GM12878 (cell line): Measurements from ENCODE around the gene PDCD7. TPM values are rescaled to one million over a fixed set of nuclear protein-coding genes. Genes with fewer than 3 reads are reported as not detected.

Experiments used
- ATAC-seq: fragments of 200-7000 bp; cut with Tn5 transposase; 3 replicates; pipeline ENCODE4 v1.9.1; 2020; ENCODE audit warnings: mild to moderate bottlenecking, moderate library complexity
- BruUV-seq: library from RNA; stranded (reverse); fragments of 400-500 nt; replicated peaks from 2 replicates; lab custom pipeline; 2021; lab: Mats Ljungman, UMichigan
- CTCF ChIA-PET: fragments of 300-600 bp; sonication (Branson Sonifier 250); formaldehyde crosslinking; extraction: SDS; loops from one replicate; lab custom pipeline; 2021; ENCODE audit warnings: inconsistent platforms; lab: Yijun Ruan, JAX
- POLR2A ChIA-PET: fragments of 350-600 bp; formaldehyde crosslinking; extraction: SDS; loops from one replicate; lab custom pipeline; 2021; ENCODE audit warnings: inconsistent platforms; lab: Charles Lee
- RAD21 ChIA-PET: fragments of 300-600 bp; sonication (Branson Sonifier 250); formaldehyde crosslinking; loops from one replicate; lab custom pipeline; 2023; ENCODE audit warnings: antibody characterized with exemption; ENCODE audit not compliant: unreplicated experiment; lab: Charles Lee
- SMC1A ChIA-PET: fragments of 300-600 bp; sonication (Branson Sonifier 250); formaldehyde crosslinking; loops from one replicate; lab custom pipeline; 2023; ENCODE audit not compliant: unreplicated experiment, uncharacterized antibody; lab: Charles Lee
- DNase-seq: peaks from one replicate; pipeline ENCODE4 v3.0.0-alpha.2; 2011; ENCODE audit warnings: low read depth, low spot score
- FAIRE-seq: peaks from 3 replicates; lab custom pipeline; 2011; peaks lifted over from hg19 to GRCh38; lab: Jason Lieb, UNC
- H2AFZ ChIP-seq: 2 replicates; pipeline ENCODE4 v1.6.0; 2011; ENCODE audit warnings: low read depth, low read length, control low read depth; ENCODE audit not compliant: control insufficient read depth
- H3K27ac ChIP-seq: 2 replicates; pipeline ENCODE4 v1.5.1; 2011; ENCODE audit warnings: control low read depth; ENCODE audit not compliant: control insufficient read depth, insufficient read depth
- H3K27me3 ChIP-seq, 2 experiments: replicated peaks in 1 of 2; 2 replicates each; pipeline versions ENCODE4 v1.6.0 to v1.6.1; 2011; ENCODE audit warnings: low read length in 1 of 2; ENCODE audit not compliant: control insufficient read depth in 2 of 2, insufficient read depth in 2 of 2
- H3K36me3 ChIP-seq, 2 experiments: 2 replicates each; pipeline ENCODE4 v1.5.1; 2011; ENCODE audit warnings: low read length in 1 of 2; ENCODE audit not compliant: control insufficient read depth in 2 of 2, insufficient read depth in 2 of 2
- H3K4me1 ChIP-seq: 2 replicates; pipeline ENCODE4 v1.6.1; 2011; ENCODE audit warnings: mild to moderate bottlenecking, low read length, moderate library complexity, mixed read lengths; ENCODE audit not compliant: control insufficient read depth, insufficient read depth
- H3K4me2 ChIP-seq: 2 replicates; pipeline ENCODE4 v1.6.0; 2011; ENCODE audit warnings: control low read depth; ENCODE audit not compliant: control insufficient read depth, insufficient read depth
- H3K4me3 ChIP-seq: fragments of 200-600 bp; sonication (generic); 2 replicates; pipeline ENCODE4 v1.5.1; 2016
- H3K79me2 ChIP-seq: 2 replicates; pipeline ENCODE4 v1.6.0; 2011; ENCODE audit warnings: low read length; ENCODE audit not compliant: control insufficient read depth, insufficient read depth
- H3K9ac ChIP-seq: 2 replicates; pipeline ENCODE4 v1.8.0; 2011; ENCODE audit warnings: low read length, control low read depth, mixed read lengths; ENCODE audit not compliant: control insufficient read depth, insufficient read depth
- H3K9me3 ChIP-seq: replicated peaks from 3 replicates; pipeline ENCODE4 v1.5.1; 2011; ENCODE audit warnings: mild to moderate bottlenecking, low read length; ENCODE audit not compliant: control insufficient read depth, insufficient read depth
- H4K20me1 ChIP-seq: 2 replicates; pipeline ENCODE4 v1.6.0; 2011; ENCODE audit not compliant: control insufficient read depth, insufficient read depth
- CBX5 ChIP-seq: sonication (generic); IDR thresholded peaks from 2 replicates; pipeline ENCODE4 v1.6.1; 2016; ENCODE audit warnings: low read depth, moderate library complexity, mild to moderate bottlenecking, inconsistent platforms
- CEBPB ChIP-seq, 2 experiments: fragments of 150-350 bp in 1 of 2; IDR thresholded peaks; 2 replicates each; pipeline ENCODE4 v1.6.1; 2012 to 2014; ENCODE audit warnings: low read depth in 2 of 2, low read length in 2 of 2, borderline replicate concordance in 1 of 2, inconsistent platforms in 1 of 2
- CREM ChIP-seq: IDR thresholded peaks from 2 replicates; pipeline ENCODE4 v1.6.1; 2014; ENCODE audit warnings: antibody characterized with exemption, low read depth
- EED ChIP-seq: sonication (generic); IDR thresholded peaks from 2 replicates; pipeline ENCODE4 v1.6.1; 2016; ENCODE audit warnings: antibody characterized with exemption, low read depth
- ESRRA ChIP-seq: IDR thresholded peaks from 2 replicates; pipeline ENCODE4 v1.6.1; 2012; ENCODE audit warnings: mild to moderate bottlenecking, low read length, improper control_type of control experiment
- IKZF1 ChIP-seq: fragments of 450-650 bp; conservative IDR thresholded peaks from 2 replicates; pipeline ENCODE4 v1.6.1; 2017; ENCODE audit warnings: antibody characterized with exemption, mild to moderate bottlenecking
- NR2C2 ChIP-seq: IDR thresholded peaks from 2 replicates; pipeline ENCODE4 v1.6.1; 2011; ENCODE audit warnings: borderline replicate concordance, low read depth; ENCODE audit not compliant: control insufficient read depth, insufficient read length
- RFX5 ChIP-seq: IDR thresholded peaks from 2 replicates; pipeline ENCODE4 v1.6.1; 2011; ENCODE audit warnings: low read depth, low read length, improper control_type of control experiment
- SIX5 ChIP-seq: IDR thresholded peaks from 2 replicates; pipeline ENCODE4 v1.6.1; 2011; ENCODE audit warnings: mild to moderate bottlenecking, low read depth, low read length, moderate library complexity; ENCODE audit not compliant: severe bottlenecking
- STAT1 ChIP-seq: fragments of 450-650 bp; conservative IDR thresholded peaks from 2 replicates; pipeline ENCODE4 v1.6.1; 2014; ENCODE audit warnings: antibody characterized with exemption, mild to moderate bottlenecking
- TBL1XR1 ChIP-seq: IDR thresholded peaks from 2 replicates; pipeline ENCODE4 v1.6.1; 2012; ENCODE audit warnings: low read depth, low read length, improper control_type of control experiment
- TCF12 ChIP-seq: IDR thresholded peaks from 2 replicates; pipeline ENCODE4 v1.6.1; 2011; ENCODE audit warnings: low read depth, mild to moderate bottlenecking, low read length
- TCF3 ChIP-seq: IDR thresholded peaks from 2 replicates; pipeline ENCODE4 v1.6.1; 2012; ENCODE audit warnings: low read depth, mild to moderate bottlenecking, low read length, borderline replicate concordance; ENCODE audit not compliant: insufficient read depth
- YY1 ChIP-seq: IDR thresholded peaks from 2 replicates; pipeline ENCODE4 v1.6.1; 2011; ENCODE audit warnings: low read depth, mild to moderate bottlenecking, low read length
- ZNF622 ChIP-seq: fragments of 450-650 bp; IDR thresholded peaks from 2 replicates; pipeline ENCODE4 v1.6.1; 2017; ENCODE audit warnings: mild to moderate bottlenecking, inconsistent platforms
- WGBS: methylation state at CpG from one replicate; pipeline ENCODE4 v1.1.6; 2016; ENCODE audit warnings: low lambda C conversion rate; ENCODE audit not compliant: insufficient replicate concordance, insufficient coverage; ENCODE audit errors: missing lambda C conversion rate; 5-methylcytosine and 5-hydroxymethylcytosine counted together
- in situ Hi-C: fragments of 300-500 bp; cut with MboI; formaldehyde crosslinking; loops from 9 replicates; pipeline ENCODE4 v1.14.3; 2018; ENCODE audit warnings: mixed read lengths
- intact Hi-C: fragments of 100-400 bp; cut with micrococcal nuclease; formaldehyde crosslinking; loops from one replicate; pipeline ENCODE4 v1.14.2; 2022; ENCODE audit not compliant: unreplicated experiment
- polyA plus RNA-seq, 11 experiments: library from polyadenylated mRNA; depleted of rRNA in 4 of 11; unstranded in 6 of 11; stranded (reverse) in 5 of 11; fragments of >200 nt; fragmentation: Nextera tagmentation in 4 of 11; fragmentation: Illumina TruSeq in 1 of 11; extraction: Ambion mirVana in 4 of 11; extraction: Trizol in 1 of 11; gene quantifications; 1 replicate in 1 of 11; 2 replicates in 10 of 11; pipeline versions ENCODE4 v1.2.1 to v1.2.3, GENCODE V29; 2011 to 2016; ENCODE audit warnings: inconsistent platforms in 2 of 11, missing spikeins in 2 of 11, low read depth in 1 of 11
- total RNA-seq, 4 experiments: library from RNA; depleted of rRNA in 3 of 4; stranded (reverse); fragments of >200 nt in 3 of 4; fragmentation: Illumina TruSeq in 1 of 4; extraction: Trizol in 1 of 4; gene quantifications; 2 replicates each; pipeline versions ENCODE4 v1.2.1 to v1.2.3, GENCODE V29; 2013 to 2021
- TF ChIP-seq, protein P1 (sequence below): IDR thresholded peaks from 2 replicates; pipeline ENCODE4 v1.6.1; 2012; ENCODE audit warnings: improper control_type of control experiment, low read depth, low read length; ENCODE audit not compliant: insufficient replicate concordance
- TF ChIP-seq, protein P2 (sequence below): IDR thresholded peaks from 2 replicates; pipeline ENCODE4 v1.6.1; 2011; ENCODE audit warnings: borderline replicate concordance, low read depth, mild to moderate bottlenecking, moderate library complexity, low read length; ENCODE audit not compliant: insufficient read depth, poor library complexity, severe bottlenecking

The PDCD7 gene
- total and polyA plus RNA-seq, 10 of the 15 experiments (the other 5 are each of a cell fraction or from before 2014, with no cell fraction given) = 4.2 to 24.2 (median 13.4) TPM

DNA sequence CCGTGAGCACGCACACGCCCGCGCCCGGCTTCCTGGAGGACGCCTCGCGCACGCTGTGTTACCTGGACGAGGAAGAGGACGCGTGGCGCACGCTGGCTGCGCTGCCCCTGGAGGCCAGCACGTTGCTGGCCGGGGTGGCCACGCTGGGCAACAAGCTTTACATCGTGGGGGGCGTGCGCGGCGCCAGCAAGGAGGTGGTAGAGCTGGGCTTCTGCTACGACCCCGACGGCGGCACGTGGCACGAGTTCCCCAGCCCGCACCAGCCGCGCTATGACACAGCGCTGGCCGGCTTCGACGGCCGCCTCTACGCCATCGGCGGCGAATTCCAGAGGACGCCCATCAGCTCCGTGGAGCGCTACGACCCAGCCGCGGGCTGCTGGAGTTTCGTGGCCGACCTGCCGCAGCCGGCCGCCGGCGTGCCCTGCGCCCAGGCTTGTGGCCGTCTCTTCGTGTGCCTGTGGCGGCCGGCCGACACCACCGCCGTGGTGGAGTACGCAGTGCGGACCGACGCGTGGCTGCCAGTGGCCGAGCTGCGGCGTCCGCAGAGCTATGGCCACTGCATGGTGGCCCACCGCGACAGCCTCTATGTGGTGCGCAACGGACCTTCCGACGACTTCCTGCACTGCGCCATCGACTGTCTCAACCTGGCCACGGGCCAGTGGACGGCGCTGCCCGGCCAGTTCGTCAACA is 56.2 kb downstream of the PDCD7 start:
- Histone ChIP-seq H3K9ac (no peak overlapping the region), H3K4me2 (no peak overlapping the region), H4K20me1 (peaks cover 3% of the 10 kb centered on the region; the same call in 1 of the 2 replicates), H3K27ac (no peak overlapping the region), H3K4me3 (no peak overlapping the region), H3K9me3 (no peaks in the 10 kb centered on the region), H2AFZ (no peak overlapping the region), H3K79me2 (no peaks in the 10 kb centered on the region), H3K27me3 (no peaks in the 10 kb centered on the region), H3K4me1 (no peaks in the 10 kb centered on the region), H3K36me3 (no peaks in the 10 kb centered on the region)
- ChIA-PET SMC1A (no interaction called here), CTCF (interaction anchor here (1.1 to 2.6 kb wide), 4 partner anchors 15 to 347 kb away, joined by 3 to 17 read pairs (median 4); no protein-coding TSS in a partner anchor), RAD21 (interaction anchor here (1.6 kb wide), 1 partner anchor 23 kb away, joined by 8 read pairs; no protein-coding TSS in a partner anchor), POLR2A (interaction anchor here (1.0 kb wide), 1 partner anchor 11 kb away, joined by 3 read pairs; no protein-coding TSS in a partner anchor)
- no peak for FAIRE-seq
- ATAC-seq = no peak
- no peak for DNase-seq
- in situ Hi-C loops = no loop called here
- BruUV-seq = no TSS peak
- 87% methylated on average over 64 of the region's 85 CpGs for WGBS
- intact Hi-C loops = no loop called here
- TF ChIP-seq, protein P1, sequence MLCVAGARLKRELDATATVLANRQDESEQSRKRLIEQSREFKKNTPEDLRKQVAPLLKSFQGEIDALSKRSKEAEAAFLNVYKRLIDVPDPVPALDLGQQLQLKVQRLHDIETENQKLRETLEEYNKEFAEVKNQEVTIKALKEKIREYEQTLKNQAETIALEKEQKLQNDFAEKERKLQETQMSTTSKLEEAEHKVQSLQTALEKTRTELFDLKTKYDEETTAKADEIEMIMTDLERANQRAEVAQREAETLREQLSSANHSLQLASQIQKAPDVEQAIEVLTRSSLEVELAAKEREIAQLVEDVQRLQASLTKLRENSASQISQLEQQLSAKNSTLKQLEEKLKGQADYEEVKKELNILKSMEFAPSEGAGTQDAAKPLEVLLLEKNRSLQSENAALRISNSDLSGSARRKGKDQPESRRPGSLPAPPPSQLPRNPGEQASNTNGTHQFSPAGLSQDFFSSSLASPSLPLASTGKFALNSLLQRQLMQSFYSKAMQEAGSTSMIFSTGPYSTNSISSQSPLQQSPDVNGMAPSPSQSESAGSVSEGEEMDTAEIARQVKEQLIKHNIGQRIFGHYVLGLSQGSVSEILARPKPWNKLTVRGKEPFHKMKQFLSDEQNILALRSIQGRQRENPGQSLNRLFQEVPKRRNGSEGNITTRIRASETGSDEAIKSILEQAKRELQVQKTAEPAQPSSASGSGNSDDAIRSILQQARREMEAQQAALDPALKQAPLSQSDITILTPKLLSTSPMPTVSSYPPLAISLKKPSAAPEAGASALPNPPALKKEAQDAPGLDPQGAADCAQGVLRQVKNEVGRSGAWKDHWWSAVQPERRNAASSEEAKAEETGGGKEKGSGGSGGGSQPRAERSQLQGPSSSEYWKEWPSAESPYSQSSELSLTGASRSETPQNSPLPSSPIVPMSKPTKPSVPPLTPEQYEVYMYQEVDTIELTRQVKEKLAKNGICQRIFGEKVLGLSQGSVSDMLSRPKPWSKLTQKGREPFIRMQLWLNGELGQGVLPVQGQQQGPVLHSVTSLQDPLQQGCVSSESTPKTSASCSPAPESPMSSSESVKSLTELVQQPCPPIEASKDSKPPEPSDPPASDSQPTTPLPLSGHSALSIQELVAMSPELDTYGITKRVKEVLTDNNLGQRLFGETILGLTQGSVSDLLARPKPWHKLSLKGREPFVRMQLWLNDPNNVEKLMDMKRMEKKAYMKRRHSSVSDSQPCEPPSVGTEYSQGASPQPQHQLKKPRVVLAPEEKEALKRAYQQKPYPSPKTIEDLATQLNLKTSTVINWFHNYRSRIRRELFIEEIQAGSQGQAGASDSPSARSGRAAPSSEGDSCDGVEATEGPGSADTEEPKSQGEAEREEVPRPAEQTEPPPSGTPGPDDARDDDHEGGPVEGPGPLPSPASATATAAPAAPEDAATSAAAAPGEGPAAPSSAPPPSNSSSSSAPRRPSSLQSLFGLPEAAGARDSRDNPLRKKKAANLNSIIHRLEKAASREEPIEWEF = no peak
- TF ChIP-seq, protein P2, sequence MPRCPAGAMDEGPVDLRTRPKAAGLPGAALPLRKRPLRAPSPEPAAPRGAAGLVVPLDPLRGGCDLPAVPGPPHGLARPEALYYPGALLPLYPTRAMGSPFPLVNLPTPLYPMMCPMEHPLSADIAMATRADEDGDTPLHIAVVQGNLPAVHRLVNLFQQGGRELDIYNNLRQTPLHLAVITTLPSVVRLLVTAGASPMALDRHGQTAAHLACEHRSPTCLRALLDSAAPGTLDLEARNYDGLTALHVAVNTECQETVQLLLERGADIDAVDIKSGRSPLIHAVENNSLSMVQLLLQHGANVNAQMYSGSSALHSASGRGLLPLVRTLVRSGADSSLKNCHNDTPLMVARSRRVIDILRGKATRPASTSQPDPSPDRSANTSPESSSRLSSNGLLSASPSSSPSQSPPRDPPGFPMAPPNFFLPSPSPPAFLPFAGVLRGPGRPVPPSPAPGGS = no peak
- no peak for TF ChIP-seq YY1
- no peak for TF ChIP-seq NR2C2
- no peak for TF ChIP-seq TBL1XR1
- TF ChIP-seq IKZF1 = no peak
- no peak for TF ChIP-seq ESRRA
- TF ChIP-seq ZNF622 = no peak
- no peak for TF ChIP-seq EED
- no peak for TF ChIP-seq CREM
- TF ChIP-seq STAT1 = no peak
- no peak for TF ChIP-seq CEBPB (IDR thresholded peaks at IDR 0.05; ENCODE audit: borderline replicate concordance in 1 of 2, low read depth in 2 of 2, low read length in 2 of 2)
- no peak for TF ChIP-seq CBX5
- no peak for TF ChIP-seq RFX5
- TF ChIP-seq SIX5 = no peak
- TF ChIP-seq TCF3 = no peak
- TF ChIP-seq TCF12 = no peak
